ENCODE results near the gene OTOG. TPM values are rescaled to one million over a fixed set of nuclear protein-coding genes. Genes with fewer than 3 reads are reported as not detected.

The OTOG gene
- total and polyA plus RNA-seq, 7 donors = under 0.01 TPM; not detected in 5

GRCh38 chr11:17561111-17561415 is 14.0 kb downstream of the OTOG start:
- intact Hi-C loops (cut with DNase I) = no loop called here
- 92% methylated on average over 4 of the region's 4 CpGs for WGBS, 2 donors
- H3K27ac ChIP-seq = no peak overlapping the region
- no peak overlapping the region for H3K4me3 ChIP-seq
- TF ChIP-seq CTCF (IDR thresholded peaks at IDR 0.05) (no peak), POLR2AphosphoS5 (IDR thresholded peaks at IDR 0.05) (no peak), EP300 (IDR thresholded peaks at IDR 0.05) (no peak), POLR2A (IDR thresholded peaks at IDR 0.05) (no peak)
- no peaks in the 10 kb centered on the region for H3K36me3 ChIP-seq
- H3K27me3 ChIP-seq = no peaks in the 10 kb centered on the region
- no peaks in the 10 kb centered on the region for H3K9me3 ChIP-seq
- no peaks in the 10 kb centered on the region for H3K4me1 ChIP-seq
- DNase-seq = peak; percentile 47

- Histone ChIP-seq H3K4me3 (no peak overlapping the region), H3K27ac (no peak overlapping the region), H3K27me3 (no peaks in the 10 kb centered on the region), H3K36me3 (no peaks in the 10 kb centered on the region), H3K4me1 (no peaks in the 10 kb centered on the region), H3K9me3 (no peaks in the 10 kb centered on the region)
- no peak for TF ChIP-seq POLR2AphosphoS5 (IDR thresholded peaks at IDR 0.05)
- TF ChIP-seq POLR2A (IDR thresholded peaks at IDR 0.05) = no peak
- no peak for TF ChIP-seq CTCF (IDR thresholded peaks at IDR 0.05)
- TF ChIP-seq EP300 (IDR thresholded peaks at IDR 0.05) = no peak
- peak; percentile 55 for DNase-seq
- intact Hi-C loops (cut with DNase I) = no loop called here
- WGBS, 2 donors = 92 to 95% methylated on average over 9 of the region's 9 CpGs
Measured at GRCh38 chr11:17561526-17561925, 14.5 kb downstream of the OTOG start.

GRCh38 chr11:17563231-17563646 is 16.2 kb downstream of the OTOG start:
- DNase-seq = peak; percentile 37
- Histone ChIP-seq H3K27ac (no peak overlapping the region), H3K9me3 (no peaks in the 10 kb centered on the region), H3K4me1 (no peaks in the 10 kb centered on the region), H3K4me3 (no peak overlapping the region), H3K27me3 (no peaks in the 10 kb centered on the region), H3K36me3 (no peaks in the 10 kb centered on the region)
- no peak for TF ChIP-seq EP300 (IDR thresholded peaks at IDR 0.05)
- no peak for TF ChIP-seq POLR2A (IDR thresholded peaks at IDR 0.05)
- no peak for TF ChIP-seq CTCF (IDR thresholded peaks at IDR 0.05)
- no peak for TF ChIP-seq POLR2AphosphoS5 (IDR thresholded peaks at IDR 0.05)
- intact Hi-C loops (cut with DNase I) = no loop called here

- intact Hi-C loops (cut with DNase I) = no loop called here
- Histone ChIP-seq H3K27ac (no peak overlapping the region), H3K9me3 (no peaks in the 10 kb centered on the region), H3K36me3 (no peaks in the 10 kb centered on the region), H3K4me1 (no peaks in the 10 kb centered on the region), H3K4me3 (no peak overlapping the region), H3K27me3 (no peaks in the 10 kb centered on the region)
- no peak for TF ChIP-seq POLR2AphosphoS5 (IDR thresholded peaks at IDR 0.05)
- no peak for TF ChIP-seq EP300 (IDR thresholded peaks at IDR 0.05)
- TF ChIP-seq CTCF (IDR thresholded peaks at IDR 0.05) = no peak
- TF ChIP-seq POLR2A (IDR thresholded peaks at IDR 0.05) = no peak
- WGBS, 2 donors = 86 to 90% methylated on average over 4 of the region's 4 CpGs
- peak; percentile 57 for DNase-seq
Measured at GRCh38 chr11:17563961-17564686, 17.1 kb downstream of the OTOG start.

GRCh38 chr11:17564687-17565042 is 17.6 kb downstream of the OTOG start:
- DNase-seq = no peak
- no peaks in the 10 kb centered on the region for H3K36me3 ChIP-seq
- no peaks in the 10 kb centered on the region for H3K27me3 ChIP-seq
- no peaks in the 10 kb centered on the region for H3K9me3 ChIP-seq
- H3K4me3 ChIP-seq = no peak overlapping the region
- intact Hi-C loops (cut with DNase I) = no loop called here
- no peak for TF ChIP-seq POLR2AphosphoS5 (IDR thresholded peaks at IDR 0.05)
- no peak for TF ChIP-seq CTCF (IDR thresholded peaks at IDR 0.05)
- no peak for TF ChIP-seq EP300 (IDR thresholded peaks at IDR 0.05)
- no peak for TF ChIP-seq POLR2A (IDR thresholded peaks at IDR 0.05)
- H3K27ac ChIP-seq = no peak overlapping the region
- 56 to 59% methylated on average over 2 of the region's 2 CpGs for WGBS, 2 donors
- H3K4me1 ChIP-seq = no peaks in the 10 kb centered on the region
